ENCODE data around the gene ADRA2B.

Gene ADRA2B

GRCh38 chr2:96117701-96118588, 1.6 kb upstream of the ADRA2B start:
- no peak for DNase-seq (ENCODE audit: low read depth)

GRCh38 chr2:96116879-96117533, 635 bp upstream of the ADRA2B start:
- no peak for DNase-seq (ENCODE audit: low read depth)

DNA sequence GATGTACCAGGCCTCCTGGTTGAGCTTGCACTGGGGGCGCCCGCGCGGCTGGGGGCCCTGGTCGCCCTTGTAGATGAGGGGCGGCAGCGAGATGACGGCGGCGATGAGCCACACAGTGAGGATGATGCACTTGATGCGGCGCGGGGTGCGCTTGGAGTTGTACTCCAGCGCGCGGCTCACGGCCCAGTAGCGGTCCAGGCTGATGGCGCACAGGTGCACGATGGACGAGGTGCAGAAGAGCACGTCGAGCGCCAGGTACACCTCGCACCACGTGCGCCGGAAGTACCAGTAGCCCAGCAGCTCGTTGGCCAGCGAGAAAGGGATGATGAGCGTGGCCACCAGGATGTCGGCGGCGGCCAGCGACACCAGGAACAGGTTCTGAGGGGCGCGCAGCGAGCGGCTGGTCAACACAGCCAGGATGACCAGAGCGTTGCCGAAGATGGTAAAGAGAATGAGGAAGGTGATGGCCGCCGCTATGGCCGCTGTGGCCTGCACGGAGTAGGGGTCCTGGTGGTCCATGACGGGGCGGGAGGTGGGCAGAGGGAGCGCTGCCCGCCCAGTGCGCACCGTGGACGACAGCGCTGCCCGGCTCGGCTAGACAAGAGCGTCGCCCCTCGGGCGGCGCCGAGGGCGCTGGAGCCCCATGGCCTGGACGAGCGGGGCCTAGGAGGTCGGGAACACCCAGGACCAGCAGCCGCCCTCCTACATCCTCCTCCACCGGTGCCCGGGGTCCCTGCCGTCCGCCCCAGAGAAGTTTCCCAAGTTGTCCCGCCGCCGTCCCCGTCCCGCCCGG, 544 bp downstream of the ADRA2B start:
- DNase-seq (ENCODE audit: low read depth): no peak

- no peak for DNase-seq (ENCODE audit: low read depth)
These were observed 1.3 kb downstream of the ADRA2B start for GRCh38 chr2:96114903-96115581.

DNA sequence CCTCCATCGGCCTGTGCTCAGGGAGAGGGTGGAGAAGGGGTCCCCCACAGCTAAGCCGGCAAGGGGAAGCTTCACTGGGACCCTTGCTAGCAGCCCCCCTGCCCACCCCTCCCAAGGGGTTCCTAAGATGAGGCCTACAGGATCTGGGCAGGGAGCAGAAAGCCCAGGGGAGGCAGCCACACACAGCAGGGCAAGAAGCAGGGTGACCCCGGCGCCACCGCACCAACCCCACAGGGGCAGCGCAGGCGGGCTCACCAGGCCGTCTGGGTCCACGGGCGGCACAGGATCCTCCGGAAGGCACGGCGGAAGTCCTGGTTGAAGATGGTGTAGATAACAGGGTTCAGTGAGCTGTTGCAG, 1.8 kb downstream of the ADRA2B start:
- no peak for DNase-seq (ENCODE audit: low read depth)

- no peak for DNase-seq (ENCODE audit: low read depth)
These were observed 2.4 kb downstream of the ADRA2B start for GRCh38 chr2:96113951-96114350.

DNA sequence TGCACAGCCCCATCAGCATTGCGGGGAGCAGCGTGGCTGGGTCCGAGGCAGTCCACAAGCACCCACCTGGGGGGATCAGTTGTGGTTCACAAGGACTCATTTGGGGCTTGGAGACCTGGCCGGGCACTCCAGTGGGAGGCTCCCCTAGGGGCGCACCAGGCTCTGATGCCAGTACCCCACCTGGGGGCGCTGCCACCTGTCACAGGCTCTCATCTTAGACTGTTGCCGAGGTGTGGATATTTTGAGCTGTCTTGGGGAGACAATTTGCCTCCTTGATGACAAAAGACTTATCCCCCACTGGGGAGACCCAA, 3.0 kb downstream of the ADRA2B start:
- DNase-seq (ENCODE audit: low read depth): no peak

GRCh38 chr2:96112501-96113366, 3.6 kb downstream of the ADRA2B start:
- DNase-seq (ENCODE audit: low read depth): no peak

- DNase-seq (ENCODE audit: low read depth): no peak
These were observed 4.4 kb downstream of the ADRA2B start for GRCh38 chr2:96111823-96112500.

GRCh38 chr2:96111257-96111640, 5.1 kb downstream of the ADRA2B start:
- DNase-seq (ENCODE audit: low read depth): no peak

- no peak for DNase-seq (ENCODE audit: low read depth)
These were observed 5.6 kb downstream of the ADRA2B start for GRCh38 chr2:96110621-96111256.

DNA sequence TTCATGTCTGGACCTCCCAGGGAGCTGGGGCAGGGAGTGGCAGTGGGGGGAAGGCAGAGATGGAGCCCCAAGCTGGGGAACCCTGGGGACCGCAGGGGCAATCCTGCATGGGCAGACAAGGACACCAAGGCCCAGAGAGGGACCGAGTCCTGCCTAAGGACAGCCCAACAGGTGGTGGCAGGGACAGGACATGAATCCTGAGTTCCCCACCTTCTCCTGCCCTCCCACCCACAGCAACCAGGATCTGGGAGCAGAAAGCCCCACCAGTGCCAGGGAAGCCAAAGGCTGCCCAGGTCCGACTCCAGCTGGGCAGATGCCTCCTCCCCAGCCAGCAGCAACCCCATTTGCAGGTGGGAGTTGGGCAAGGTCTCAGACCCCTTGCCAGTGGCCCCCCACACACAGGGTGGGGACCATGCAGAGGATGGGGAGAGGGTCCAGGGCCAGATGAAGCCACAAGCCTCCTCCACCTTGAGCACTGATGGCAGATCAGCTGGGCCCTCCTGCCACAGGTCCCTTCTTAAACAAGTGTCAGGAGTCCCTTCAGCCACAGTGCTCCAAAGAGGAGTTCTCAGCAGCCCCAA, 6.3 kb downstream of the ADRA2B start:
- no peak for DNase-seq (ENCODE audit: low read depth)

GRCh38 chr2:96109361-96109680, 7.0 kb downstream of the ADRA2B start:
- DNase-seq (ENCODE audit: low read depth): no peak

- DNase-seq (ENCODE audit: low read depth): no peak
These were observed 7.6 kb downstream of the ADRA2B start for GRCh38 chr2:96108541-96109360.

GRCh38 chr2:96108151-96108540, 8.2 kb downstream of the ADRA2B start:
- no peak for DNase-seq (ENCODE audit: low read depth)

DNA sequence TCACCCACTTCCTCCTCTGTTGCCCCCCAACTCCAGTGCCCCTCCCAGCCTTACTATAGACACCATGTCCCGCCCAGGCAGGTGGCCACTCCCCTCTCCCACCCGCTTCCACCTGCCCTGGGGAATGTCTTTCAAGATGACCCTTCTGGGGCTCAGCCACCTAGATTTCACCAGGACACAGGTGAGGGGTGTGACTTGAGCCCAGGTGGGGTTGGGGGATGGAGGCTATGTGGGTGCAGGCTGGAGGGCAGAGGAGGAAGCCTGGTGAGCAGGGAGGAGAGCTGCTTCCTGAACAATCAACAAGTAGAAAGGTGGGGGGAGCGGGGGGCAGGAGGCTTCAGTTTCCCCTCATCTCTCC, 8.7 kb downstream of the ADRA2B start:
- no peak for DNase-seq (ENCODE audit: low read depth)

DNA sequence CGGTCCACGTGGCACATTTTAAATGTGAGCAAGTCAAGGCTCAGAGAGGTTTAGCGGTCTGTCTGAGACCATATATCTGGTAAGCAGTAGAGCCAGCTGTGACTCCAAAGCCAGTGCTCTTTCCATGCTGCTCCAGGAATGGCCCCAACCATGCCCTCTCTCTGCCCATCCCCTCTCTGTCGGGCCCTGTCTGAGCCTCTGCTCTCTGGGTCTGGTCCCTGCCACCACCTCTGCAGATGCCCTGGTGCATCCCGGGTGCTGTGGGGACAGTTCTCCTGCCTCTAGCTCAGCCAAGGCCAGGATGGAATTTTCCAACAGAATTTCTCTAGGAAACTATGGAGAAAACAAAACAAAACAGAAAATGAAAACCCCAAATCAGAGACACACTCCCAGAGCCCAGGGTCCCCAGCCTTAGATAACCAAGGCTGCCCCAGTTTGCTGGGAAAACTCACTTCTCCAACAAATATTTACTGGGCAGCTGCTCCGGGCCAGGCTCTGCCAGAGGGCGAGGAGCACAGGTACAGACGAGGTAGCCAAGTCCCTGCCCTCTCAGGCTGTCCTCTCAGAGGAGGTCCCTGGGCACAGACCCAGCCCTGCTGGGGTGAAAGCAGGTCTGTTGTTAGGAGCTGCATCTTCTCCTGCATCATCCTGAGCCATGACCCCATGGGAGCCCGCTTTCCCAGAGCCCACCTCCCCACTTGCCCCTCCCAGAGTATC, 9.2 kb downstream of the ADRA2B start:
- DNase-seq (ENCODE audit: low read depth): no peak

- DNase-seq (ENCODE audit: low read depth): no peak
These were observed 10.2 kb downstream of the ADRA2B start for GRCh38 chr2:96105994-96106715.

Measured in stimulated activated CD8-positive, alpha-beta memory T cell treated with anti-CD3 and anti-CD28 coated beads, Interleukin-15, amount 100 ng/mL, for 1 hour (primary cell).